SKM-1 treated with dmso at 0.1 percent for 144 hours (cell line): ENCODE measurements around the gene PCGF3.
"Not testable (repeated sequence)": the region's sequence is repeated elsewhere in the genome, so short reads cannot be mapped to it uniquely, and the experiment has no call there.

Source experiments
- DNase-seq: peaks from one replicate; lab custom pipeline; 2025; ENCODE audit not compliant: unreplicated experiment; lab: John Stamatoyannopoulos, UW

Gene PCGF3

DNA sequence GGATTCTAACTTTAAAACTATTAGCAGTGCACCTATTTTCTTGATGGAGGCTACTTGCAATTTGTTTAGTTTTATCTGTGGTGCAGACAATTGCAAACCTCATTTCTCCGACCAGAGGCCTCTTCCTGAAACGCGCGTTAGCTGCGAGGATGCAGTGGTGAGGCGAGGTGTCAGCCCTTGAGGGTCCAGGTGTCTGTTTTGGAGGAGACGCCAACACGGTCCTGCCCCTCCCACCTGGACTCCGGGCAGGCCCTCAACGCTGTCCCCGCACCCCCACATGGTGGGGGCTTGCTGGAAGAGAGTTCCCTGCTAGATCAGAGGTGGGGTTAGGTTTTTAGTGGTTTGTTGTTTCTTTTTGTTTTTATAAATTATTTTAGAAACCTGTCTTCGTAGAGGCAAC lies 34.4 kb downstream of the PCGF3 start:
- DNase-seq: no peak

DNA sequence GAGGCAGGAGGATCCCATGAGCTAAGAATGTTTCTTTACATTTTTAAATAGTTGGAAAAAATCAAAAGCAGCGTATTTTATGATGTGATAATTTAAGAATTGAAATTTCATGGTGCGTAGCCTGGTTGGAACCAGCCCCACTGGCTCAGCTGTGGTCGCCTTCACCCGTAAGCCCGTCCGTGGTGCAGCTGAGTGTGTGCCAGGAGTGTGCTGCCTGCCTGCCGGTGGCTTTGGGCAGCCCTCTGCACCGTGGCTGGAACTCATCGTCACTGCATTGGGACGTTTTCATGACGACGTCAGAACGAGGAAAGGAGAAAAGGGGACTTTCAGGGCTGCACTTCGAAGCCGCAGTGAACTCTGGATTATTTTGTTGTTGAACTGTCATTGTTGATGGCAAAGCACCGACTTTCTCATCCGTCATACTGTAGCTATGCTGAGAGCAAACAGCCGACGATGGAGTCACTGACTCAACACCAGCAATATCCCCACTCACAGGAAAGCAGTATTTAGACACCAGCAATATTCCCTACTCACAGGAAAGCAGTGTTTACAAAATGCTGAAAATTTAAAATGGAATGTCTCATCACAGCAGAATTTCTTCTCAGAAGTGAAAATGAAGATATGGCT lies 35.1 kb downstream of the PCGF3 start:
- no peak for DNase-seq

DNA sequence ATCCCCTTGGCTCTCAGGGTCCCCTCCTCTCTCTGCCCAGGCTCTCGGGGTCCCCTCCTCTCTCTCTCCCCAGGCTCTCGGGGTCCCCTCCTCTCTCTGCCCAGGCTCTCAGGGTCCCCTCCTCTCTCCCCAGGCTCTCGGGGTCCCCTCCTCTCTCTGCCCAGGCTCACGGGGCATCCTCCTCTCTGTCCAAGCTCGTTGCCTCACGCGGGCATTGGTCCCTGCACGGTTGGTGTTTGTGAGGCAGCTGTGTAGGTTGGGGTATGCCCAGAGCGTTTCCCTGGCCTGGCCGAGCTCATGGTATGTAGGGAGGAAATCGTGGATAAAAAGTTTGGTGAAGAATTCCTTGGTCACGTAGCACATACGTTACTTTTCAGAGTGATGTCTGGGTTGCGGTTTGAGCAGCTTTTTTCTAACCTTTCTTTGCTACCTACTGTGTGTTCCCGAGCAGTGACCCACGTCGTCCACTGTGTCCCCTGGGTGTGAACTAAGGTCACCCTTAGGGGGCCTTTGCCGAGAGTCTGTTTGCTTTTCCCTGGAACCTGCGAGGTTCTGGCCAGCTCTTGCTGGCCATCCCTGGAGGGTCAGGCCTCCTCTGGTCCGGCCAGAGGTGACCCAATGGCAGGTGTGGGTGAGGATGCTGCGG lies 36.6 kb downstream of the PCGF3 start:
- DNase-seq: no peak

DNA sequence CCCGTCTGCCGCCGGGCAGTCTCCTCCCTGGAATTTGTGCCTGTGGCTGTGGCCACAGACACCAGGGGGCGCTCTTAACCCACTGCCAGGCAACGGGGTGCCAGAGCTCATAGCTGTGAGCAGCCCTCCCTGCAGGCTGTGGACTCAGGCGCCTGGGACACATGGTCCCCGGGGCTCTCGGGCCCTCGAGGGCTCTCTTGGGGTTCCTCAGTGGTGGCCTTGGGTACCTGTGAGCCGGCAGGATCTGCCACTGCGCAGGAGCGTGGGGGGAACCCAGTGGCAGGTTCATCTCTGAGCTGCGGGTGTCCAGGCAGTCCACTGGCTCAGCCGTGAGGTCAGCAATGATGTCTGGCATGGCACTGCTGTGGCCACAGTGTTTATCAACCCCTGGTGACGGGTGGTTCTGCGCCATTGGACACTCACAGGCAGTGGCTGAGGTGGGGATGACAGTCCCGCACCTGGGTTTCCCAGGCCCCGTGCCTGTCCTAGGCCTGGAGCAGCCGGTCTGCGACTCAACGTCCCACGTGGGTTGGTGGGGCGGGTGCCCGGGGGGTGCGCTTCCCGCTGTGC lies 37.2 kb downstream of the PCGF3 start:
- peak; percentile 65 for DNase-seq

DNA sequence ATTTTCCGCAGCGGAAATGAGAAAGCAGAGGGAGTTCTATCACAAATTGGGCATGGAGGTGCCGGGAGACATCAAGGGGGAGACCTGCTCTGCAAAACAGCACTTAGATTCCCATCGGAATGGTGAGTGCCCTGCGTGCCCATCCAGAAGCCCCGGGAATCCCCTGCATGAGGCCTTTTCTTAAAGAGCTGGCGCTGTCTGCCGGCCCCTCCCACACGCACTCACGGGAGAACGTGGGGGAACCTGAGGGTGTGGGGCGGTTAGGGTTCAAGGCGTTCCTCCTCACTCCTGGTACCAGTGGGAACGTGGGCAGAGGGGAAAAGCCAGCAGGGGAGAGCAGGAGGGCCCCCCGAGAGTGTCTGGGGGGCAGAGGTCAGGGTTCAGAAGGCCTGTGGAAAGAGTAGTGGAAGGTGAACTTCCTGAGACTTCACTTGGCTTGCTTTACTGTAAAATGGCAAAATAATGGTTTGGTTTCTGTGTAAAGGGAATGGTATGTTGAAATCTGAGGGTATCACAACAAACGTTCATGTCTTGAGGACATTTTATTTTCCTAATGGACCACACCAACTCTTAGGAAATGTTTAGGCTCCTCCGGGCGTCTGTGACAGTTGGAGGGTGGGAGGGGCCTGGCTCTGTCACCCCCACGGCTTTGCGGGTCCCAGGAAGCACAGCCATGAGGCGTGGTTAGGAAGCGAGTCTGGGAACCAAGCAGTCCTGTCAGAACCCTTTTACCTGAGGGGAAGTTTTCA lies 38.0 kb downstream of the PCGF3 start:
- DNase-seq: no peak

DNA sequence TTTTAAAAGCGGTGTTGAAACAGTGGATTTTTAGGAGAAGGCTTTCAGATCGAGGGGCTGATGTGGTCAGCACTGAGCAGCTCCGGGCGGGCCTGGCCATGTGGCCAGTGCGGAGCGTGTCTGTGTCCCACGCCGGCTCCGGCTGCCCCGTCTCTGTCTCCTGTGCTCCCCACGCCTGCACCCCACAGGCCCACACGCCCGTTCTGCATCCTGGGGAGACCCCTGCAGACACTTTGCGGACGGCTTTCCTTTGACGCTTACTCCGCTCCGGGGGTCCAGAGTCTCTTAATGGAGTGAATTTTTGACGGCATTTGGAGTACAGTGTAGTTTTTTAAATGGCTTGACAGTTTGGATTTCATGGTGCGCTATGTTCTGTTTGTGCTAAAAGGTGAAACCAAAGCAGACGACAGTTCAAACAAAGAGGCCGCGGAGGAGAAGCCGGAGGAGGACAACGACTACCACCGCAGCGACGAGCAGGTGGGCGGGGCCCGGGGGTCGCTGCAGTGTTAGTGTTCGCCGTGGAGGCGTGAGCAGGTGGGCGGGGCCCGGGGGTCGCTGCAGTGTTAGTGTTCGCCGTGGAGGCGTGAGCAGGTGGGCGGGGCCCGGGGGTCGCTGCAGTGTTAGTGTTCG lies 38.7 kb downstream of the PCGF3 start:
- DNase-seq: no peak

DNA sequence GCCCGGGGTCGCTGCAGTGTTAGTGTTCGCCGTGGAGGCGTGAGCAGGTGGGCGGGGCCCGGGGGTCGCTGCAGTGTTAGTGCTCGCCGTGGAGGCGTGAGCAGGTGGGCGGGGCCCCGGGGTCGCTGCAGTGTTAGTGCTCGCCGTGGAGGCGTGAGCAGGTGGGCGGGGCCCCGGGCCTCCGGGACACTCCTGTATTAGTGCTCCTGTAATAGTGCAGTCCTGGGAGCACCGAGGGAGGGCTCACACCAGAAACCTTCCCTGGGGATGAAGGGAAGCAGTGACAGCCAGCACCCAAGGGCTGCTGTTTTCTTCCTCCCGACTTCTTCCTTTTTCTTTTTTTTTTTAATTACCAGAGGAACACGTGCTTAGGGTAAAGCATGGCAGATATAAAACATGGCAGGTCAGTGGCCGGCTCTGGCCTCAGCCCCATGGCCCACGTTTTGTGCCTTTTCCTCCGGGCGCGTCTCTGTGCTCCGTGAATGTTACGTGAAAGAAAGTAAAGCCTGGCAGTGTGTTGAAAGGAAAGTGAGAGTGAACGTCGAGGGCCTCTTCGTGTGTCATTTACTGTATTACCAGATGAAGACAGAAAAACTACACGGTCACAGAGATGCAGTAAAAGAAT lies 42.0 kb downstream of the PCGF3 start:
- DNase-seq: no peak

DNA sequence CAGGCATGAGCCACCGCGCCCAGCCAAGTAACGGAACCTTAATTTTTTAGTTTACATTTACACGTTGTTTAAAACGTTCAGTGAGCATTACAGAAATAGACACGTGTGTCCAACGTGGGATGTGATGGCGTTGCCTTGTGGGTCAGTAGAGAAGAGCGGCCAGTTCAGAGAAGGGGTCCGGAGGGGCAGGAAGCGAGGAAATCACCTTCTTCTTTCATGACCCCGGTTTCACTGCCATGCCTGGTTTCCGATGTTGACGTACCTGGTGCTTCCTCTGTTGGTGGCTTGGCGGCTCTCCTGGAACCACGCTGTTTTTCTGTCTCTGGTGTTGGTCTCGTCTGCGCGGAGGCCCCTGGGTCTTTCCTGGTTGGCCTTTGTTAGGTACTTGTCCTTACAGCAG lies 42.8 kb downstream of the PCGF3 start:
- DNase-seq: no peak

DNA sequence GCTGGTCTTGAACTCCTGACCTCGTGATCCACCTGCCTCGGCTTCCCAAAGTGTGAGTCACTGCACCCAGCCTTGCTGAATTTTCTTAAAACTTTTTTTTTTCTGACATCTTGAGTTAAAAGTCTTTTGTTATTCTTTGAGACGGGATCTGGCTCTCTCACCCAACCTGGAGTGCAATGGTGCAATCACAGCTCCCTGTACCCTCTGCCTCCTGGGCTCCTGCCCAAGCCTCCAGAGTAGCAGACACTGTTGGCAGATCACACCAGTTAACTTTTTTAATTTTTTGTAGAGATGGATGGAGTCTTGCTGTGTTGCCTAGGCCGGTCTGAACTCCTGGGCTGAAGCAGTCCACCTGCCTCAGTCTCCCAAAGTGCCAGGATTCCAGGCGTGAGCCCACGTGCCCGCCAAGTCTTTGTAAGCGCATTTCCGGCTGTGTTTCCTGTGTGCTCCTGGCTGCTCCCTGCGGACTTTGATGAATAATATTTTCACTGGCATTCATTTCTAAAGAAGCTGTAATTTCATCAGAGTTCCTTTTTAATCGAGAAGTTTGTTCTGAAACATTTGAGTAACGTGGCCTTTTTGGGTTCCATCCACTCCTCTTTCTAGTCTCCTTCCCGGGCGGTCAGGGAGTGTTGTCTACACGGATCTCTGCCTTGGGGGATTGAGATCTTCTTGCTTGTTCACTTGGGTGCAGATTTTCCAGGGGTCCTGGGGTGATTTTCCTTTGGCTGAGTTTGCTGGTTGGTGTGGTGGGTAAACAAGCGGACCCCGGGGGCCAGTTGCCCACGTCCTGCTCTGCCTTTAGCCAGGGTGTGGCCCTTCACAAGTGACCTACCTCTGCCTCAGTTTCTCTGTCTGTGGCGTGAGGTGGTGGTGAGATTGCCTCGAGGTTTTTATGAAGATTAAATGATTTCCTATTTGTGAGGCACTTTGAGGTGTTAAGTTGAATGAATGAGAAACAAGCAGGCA lies 44.4 kb downstream of the PCGF3 start:
- DNase-seq: no peak

DNA sequence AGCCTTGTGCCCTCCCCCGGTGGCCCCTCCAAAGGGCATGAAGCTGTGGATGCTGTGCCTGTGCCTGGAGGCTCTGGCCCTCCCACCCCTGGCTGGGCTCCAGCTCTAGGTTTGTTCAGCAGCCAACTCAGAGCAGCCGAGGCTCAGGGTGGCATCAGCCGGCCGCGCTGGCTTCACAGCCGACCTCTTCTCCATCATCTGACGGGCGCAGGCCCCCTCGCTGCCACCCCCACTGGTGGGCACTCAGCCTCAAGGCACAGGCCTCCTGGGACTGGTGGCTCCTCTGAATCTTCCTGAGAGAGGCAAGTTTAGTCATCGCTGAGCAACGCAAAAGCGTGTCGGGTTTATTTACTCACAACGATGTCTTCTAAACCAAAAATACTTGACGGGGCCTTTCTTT lies 46.0 kb downstream of the PCGF3 start:
- no peak for DNase-seq

DNA sequence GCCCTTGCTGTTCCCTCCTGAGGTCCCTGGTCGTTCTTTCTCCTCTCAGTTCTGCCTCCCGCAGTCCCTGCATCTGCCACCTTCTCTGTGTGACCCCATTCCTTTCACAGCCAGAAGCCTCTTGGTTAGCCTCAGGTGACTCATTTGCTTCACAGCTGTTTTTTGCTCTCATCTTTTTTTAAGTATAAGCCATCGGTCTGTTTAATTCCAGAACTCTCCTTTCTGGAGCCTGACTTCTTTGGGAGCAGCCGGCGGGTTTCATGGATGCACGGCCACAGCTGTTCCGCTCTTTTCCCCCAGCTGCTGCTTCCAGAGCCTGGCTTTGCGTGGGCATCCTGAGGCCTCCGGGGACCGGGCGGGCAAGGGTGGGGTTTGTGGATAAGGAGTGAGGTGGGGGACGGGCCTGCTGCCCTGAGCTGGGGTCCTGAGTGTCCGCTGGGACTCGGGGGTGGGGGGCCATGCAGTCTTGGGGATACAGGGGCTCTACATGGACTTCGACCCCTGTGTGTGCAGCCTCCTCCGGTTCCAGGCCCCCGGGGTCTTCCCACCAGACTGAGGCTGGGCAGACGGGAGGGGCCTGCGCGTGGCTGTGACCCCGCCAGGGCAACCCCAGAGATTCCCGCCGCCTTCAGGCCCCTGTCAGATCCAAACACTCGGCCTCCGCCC lies 46.7 kb downstream of the PCGF3 start:
- DNase-seq: no peak

DNA sequence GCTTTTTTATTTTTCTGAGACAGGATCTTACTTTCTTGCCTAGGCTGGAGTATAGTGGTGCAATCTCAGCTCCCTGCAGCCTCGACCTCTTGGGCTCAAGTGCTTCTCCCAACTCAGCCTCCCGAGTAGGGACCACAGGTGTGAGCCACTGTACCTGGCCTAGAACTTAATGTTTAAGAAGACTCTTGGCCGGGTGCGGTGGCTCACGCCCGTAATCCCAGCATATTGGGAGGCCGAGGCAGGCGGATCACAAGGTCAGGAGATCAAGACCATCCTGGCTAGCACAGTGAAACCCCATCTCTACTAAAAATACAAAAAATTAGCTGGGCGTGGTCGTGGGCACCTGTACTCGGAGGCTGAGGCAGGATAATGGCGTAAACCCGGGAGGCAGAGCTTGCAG lies 47.6 kb downstream of the PCGF3 start:
- not testable (repeated sequence) for DNase-seq

DNA sequence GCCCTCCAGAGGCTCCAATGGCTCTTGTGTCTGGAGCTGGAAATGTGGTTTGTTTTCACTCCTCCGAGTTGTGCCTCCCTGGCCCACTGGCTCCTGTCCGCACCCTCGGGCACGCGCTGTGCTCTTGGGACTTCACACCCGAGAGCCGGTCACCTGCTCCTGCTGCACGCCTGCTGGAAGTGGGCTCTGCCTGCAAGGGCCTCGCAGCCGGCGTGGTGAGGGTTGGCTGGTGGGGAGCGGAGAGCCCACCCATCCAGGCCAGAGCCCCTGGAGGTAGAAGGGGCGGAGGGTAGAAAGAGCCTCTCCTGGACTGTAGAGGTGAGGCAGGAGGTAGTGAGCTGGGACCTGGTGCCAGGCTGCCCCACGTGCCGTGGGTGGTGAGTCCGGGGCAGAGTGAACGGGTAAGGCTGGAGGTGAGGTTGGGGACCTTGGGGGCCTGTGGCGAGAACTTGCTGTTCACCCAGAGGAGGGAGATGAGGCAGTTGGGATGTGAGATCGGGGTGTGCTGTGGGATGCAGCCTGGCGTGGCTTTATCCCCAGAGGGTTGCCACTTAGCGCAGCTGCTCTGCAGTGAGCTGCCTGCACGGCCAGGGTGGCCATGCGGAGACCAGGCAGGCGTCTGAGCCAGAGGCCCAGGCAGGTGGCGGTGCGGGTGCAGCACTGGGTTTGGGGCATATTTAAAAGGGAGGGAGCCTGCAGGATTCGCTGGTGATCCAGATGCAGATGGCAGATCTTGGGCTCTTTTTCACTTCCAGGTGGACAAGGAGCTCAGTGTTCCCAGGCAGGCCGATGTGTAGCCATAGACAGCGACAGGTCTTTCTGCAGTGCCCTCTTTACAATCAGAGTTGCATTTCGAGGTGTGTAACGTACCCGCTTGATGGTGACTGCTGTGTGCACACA lies 48.8 kb downstream of the PCGF3 start:
- no peak for DNase-seq

DNA sequence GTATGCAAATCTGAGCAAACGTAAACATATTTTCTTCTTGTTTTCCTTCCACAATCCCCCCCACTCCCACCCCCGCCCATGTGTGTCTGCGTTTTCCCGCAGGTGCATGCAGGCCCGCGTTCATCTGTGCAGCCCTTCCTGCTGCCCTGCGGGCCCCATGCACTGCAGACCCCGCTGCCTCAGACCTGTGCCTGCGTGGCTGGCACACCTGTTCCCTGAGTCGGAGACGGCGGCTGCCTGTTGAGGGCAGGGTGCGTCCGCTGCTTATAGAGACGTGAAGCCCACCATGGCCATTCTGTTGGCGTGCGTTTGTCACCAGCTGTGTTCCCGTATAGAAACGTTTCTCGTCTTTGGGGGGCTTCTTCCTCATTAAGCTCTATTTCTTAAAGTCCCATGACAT lies 51.5 kb downstream of the PCGF3 start:
- DNase-seq: no peak

DNA sequence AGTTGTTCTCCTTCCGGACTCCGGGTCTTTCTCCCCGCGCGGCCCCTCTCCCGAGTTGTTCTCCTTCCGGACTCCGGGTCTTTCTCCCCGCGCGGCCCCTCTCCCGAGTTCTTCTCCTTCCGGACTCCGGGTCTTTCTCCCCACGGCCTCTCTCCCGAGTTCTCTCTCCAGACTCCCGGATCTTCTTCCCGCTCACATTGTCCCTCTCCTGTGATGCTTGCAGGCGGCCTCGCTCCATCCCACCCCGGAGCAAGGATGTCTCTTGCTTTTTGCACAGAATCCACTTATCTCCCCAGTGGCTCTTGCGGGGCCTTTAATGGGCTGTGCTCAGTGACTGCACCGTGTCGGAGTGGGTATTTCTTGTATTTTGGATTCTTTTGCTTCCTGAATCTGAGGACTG lies 54.2 kb downstream of the PCGF3 start:
- DNase-seq: not testable (repeated sequence)

DNA sequence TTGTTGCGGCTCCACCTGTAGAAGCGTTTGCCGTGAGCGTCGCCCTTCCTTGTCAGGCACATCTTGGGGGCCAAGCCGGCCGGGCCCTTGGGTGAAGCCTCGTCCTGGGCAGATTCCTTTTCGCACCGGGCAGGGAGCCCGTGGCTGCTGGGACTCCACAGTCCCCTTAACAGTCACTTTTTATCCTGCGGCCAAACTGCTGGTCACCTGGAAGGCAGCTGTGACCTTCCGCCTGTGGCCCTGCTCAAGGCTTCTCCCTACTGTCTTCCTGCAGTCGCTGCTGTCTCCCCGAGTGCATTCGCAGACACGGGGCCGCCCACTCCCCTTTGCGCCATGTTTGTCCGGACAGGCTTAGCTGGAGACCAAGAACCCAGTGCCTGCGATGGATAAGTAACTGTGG lies 55.0 kb downstream of the PCGF3 start:
- DNase-seq: no peak

DNA sequence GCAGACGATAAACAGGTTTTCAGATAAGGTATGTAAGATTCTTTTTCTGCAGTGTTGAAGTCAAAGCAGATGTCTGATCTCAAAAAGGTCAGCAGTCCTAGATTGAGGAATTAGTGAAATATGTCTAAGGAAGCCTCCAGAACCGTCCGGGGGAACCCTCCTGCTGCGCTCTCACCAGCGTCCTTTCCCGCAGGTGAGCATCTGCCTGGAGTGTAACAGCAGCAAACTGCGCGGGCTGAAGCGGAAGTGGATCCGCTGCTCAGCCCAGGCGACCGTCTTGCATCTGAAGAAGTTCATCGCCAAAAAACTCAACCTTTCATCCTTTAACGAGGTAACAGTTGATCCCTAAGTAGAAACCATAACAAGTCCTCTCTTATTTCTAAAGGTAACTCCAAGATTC lies 55.5 kb downstream of the PCGF3 start:
- DNase-seq: no peak

DNA sequence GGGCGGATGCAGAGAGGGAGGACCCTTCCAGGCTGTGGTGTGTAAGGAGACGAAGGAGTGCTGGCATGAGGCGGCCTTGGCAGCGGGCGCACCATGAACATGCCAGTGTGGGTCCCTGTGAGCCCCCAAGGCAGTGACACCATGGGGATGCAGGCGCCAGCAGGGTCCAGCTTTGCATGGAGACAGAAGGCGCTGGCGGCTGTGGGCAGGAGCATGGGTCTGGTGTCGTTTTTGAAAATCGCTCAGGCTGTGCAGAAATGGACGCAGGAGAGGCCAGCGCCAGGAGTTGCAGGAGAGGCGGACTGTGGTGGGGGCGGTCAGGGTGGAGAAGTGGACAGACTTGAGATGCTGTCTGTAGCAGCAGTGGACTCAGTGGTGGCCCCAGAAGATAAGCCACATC lies 56.1 kb downstream of the PCGF3 start:
- DNase-seq: no peak
